Mucosa of descending colon (tissue), 3 donors: ENCODE data around the gene TMEM132E. TPM values are rescaled to one million over a fixed set of nuclear protein-coding genes. Genes with fewer than 3 reads are reported as not detected.
"Not testable (repeated sequence)": the region's sequence is repeated elsewhere in the genome, so short reads cannot be mapped to it uniquely, and the experiment has no call there.

Experiments
- ATAC-seq: fragments of 200-7000 bp; cut with Tn5 transposase; one replicate; pipeline ENCODE4 v1.9.1; 2020; ENCODE audit warnings: mild to moderate bottlenecking, moderate library complexity
- DNase-seq, 3 donors: peaks; one replicate each; pipeline ENCODE4 v3.0.0-alpha.2; 2020
- H3K36me3 ChIP-seq: fragments of 200-600 bp; one replicate; pipeline ENCODE4 v1.8.0; 2021; ENCODE audit warnings: low read depth, mild to moderate bottlenecking
- H3K4me1 ChIP-seq: fragments of 200-600 bp; one replicate; pipeline ENCODE4 v1.8.0; 2021; ENCODE audit warnings: low read depth, mild to moderate bottlenecking
- H3K4me3 ChIP-seq: fragments of 200-600 bp; one replicate; pipeline ENCODE4 v1.8.0; 2021; ENCODE audit warnings: mild to moderate bottlenecking
- H3K9me3 ChIP-seq: fragments of 200-600 bp; one replicate; pipeline ENCODE4 v1.8.0; 2021; ENCODE audit warnings: mild to moderate bottlenecking
- CTCF ChIP-seq: fragments of 200-600 bp; IDR thresholded peaks from one replicate; pipeline ENCODE4 v1.8.0; 2022; ENCODE audit warnings: antibody characterized with exemption, mild to moderate bottlenecking
- intact Hi-C, 2 donors: fragments of 100-400 bp; cut with DNase I in 1 of 2; cut with micrococcal nuclease in 1 of 2; formaldehyde crosslinking; loops; one replicate each; pipeline versions ENCODE4 v1.11.0 to v1.11.1; 2022; cut with DNase I, micrococcal nuclease
- total RNA-seq, 3 donors: library from RNA; stranded (reverse); fragmentation: NEBNext Ultra II Directional in 2 of 3; extraction: Animal tissue kit (Norgen Biotek cat#: 25700) in 2 of 3; gene quantifications; one replicate each; pipeline versions ENCODE4 v1.2.1 to v1.2.4, GENCODE V29; 2021 to 2023
- donor health status: DM: no; HTN: no; CAD: no; lungs with moderate emphysema.
- donor health status: DM: no; HTN: no; CAD: no.
- donor health status: DM: no; HTN: yes; CAD: no.

TMEM132E gene
- total RNA-seq, 3 donors from 2014 or later: 0.10 to 0.13 TPM; not detected in 1

DNA sequence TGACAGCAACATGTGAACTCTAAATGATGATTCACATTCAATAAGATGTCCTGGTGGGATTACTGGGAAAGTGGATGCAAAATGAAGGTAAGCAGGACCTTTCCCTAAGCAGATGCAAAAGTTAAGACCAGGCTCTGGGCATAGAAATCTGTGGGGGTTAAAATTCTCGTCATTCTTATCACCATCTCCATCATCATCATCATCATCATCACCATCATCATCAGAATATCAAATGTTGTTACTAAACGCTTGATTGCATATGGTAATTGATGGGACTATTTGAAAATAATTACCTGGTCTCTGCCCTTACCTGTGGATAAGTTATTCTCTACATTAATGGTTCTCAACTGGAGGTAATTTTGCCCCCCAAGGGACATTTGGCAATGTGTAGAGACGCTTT, 41.9 kb upstream of the TMEM132E start:
- ATAC-seq: no peak
- Histone ChIP-seq H3K4me1 (no peaks in the 10 kb centered on the region), H3K9me3 (no peaks in the 10 kb centered on the region), H3K36me3 (no peaks in the 10 kb centered on the region), H3K4me3 (no peak overlapping the region)
- no peak for DNase-seq
- intact Hi-C loops: loop anchor here in 1 of 2 donors (5.0 kb wide), 1 partner anchor 580 kb away; the partner anchor contains the start of gene RAD51D
- no peak for TF ChIP-seq CTCF

DNA sequence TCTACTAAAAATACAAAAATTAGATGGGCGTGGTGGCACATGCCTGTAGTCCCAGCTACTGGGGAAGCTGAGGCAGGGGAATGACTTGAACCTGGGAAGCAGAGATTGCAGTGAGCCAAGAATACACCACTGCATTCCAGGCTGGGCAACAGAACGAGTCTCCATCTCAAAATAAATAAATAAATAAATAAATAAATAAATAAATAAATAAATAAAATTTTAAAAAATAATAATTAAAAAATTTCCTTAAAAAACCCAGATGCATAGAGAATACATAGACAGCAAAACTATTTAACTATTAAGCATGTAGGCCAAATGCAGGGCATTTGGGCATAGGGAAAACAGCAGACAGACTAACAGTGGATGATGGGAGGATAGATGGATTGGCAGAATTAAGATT, 40.8 kb upstream of the TMEM132E start:
- not testable (repeated sequence) for H3K36me3 ChIP-seq, DNase-seq
- intact Hi-C loops: loop anchor here in 1 of 2 donors (5.0 kb wide), 1 partner anchor 579 kb away; the partner anchor contains the start of gene RAD51D

DNA sequence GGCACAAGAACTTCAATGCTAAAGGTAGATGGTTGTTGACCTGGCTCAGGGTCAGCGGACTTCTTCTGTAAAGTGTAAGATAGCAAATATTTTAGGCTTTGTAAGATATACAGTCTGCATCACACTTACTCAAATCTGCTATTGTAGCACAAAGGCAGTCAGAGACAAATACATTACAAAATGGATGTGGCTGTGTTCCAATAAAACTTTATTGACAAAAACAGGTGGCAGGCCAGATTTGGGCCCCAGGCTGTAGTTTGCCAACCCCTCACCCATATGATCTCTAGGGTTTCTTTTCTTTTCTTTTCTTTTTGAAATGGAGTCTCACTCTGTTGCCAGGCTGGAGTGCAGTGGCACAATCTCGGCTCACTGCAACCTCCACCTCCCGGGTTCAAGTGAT, 39.5 kb upstream of the TMEM132E start:
- no peak overlapping the region for H3K4me3 ChIP-seq
- no peaks in the 10 kb centered on the region for H3K36me3 ChIP-seq
- no peak for DNase-seq
- no peak for TF ChIP-seq CTCF
- intact Hi-C loops: loop anchor here (5.0 to 10.0 kb wide), 2 partner anchors 575 to 577 kb away; partner anchors contain the start of gene RAD51D (in 2 of the 2)
- H3K4me1 ChIP-seq: no peaks in the 10 kb centered on the region
- H3K9me3 ChIP-seq: no peaks in the 10 kb centered on the region
- ATAC-seq: no peak

More for the DNA sequence above, 40.8 kb upstream of the TMEM132E start:
- not testable (repeated sequence) for ATAC-seq, H3K4me3 ChIP-seq, H3K9me3 ChIP-seq, H3K4me1 ChIP-seq

- no peaks in the 10 kb centered on the region for H3K36me3 ChIP-seq
- H3K9me3 ChIP-seq: no peaks in the 10 kb centered on the region
- no peak overlapping the region for H3K4me3 ChIP-seq
- intact Hi-C loops: loop anchor here in 1 of 2 donors (10.0 kb wide), 1 partner anchor 572 kb away; the partner anchor contains the start of gene RAD51D
- no peaks in the 10 kb centered on the region for H3K4me1 ChIP-seq
- ATAC-seq (no peak), DNase-seq (peak in 1 of 3 donors; percentile 65)
- peak; percentile 66 for TF ChIP-seq CTCF
These were observed 36.6 kb upstream of the TMEM132E start for GRCh38 chr17:34542700-34543336.

DNA sequence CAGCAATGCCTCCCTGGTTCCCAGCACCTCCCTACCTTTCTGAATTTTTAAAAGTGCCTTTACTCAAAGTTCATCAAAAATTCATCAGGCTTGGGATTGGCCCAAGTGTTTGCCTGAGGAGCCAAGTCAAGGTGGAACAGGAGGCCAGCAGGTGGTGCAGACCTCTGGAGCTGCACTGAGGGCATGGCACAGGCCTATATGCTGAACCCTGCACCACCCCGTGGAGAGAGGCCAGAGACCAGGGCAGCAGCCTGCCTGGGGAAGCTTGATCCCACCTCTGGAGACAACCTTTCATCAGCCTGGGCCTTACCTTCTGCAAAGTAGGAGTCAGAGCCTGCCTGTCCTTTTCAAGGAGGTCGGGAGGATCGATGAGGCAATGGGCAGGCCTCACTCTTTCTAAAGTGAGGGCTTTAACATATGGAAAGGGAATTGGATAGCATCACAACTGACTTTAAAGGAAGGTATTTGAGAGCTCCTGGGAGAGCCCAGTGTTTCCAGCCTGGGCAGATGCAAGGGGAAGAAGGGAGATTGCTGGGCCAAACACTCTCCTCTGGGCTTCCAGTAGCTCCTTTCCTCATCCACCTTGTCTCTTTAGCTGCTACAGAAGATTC, 31.8 kb upstream of the TMEM132E start:
- H3K4me1 ChIP-seq: no peaks in the 10 kb centered on the region
- H3K36me3 ChIP-seq: no peaks in the 10 kb centered on the region
- H3K9me3 ChIP-seq: no peaks in the 10 kb centered on the region
- H3K4me3 ChIP-seq: no peak overlapping the region
- no peak for TF ChIP-seq CTCF
- ATAC-seq (no peak), DNase-seq (no peak)
- intact Hi-C loops: loop anchor here in 1 of 2 donors (10.0 kb wide), 1 partner anchor 567 kb away; the partner anchor contains the start of gene RAD51D

GRCh38 chr17:34549966-34550365, 29.4 kb upstream of the TMEM132E start:
- no peak for TF ChIP-seq CTCF
- ATAC-seq (no peak), DNase-seq (no peak)
- Histone ChIP-seq H3K4me1 (no peaks in the 10 kb centered on the region), H3K4me3 (no peak overlapping the region), H3K36me3 (no peaks in the 10 kb centered on the region), H3K9me3 (no peaks in the 10 kb centered on the region)
- intact Hi-C loops: loop anchor here in 1 of 2 donors (10.0 kb wide), 1 partner anchor 565 kb away; the partner anchor contains the start of gene RAD51D
